H1 (cell line): ENCODE measurements around the gene SLC38A10. TPM values are rescaled to one million over a fixed set of nuclear protein-coding genes. Genes with fewer than 3 reads are reported as not detected.

Experiments
- CTCF ChIA-PET: fragments of 300-600 bp; sonication (Branson Sonifier 250); formaldehyde crosslinking; loops from one replicate; lab custom pipeline; 2021; ENCODE audit not compliant: partially characterized antibody; lab: Charles Lee
- POLR2A ChIA-PET: fragments of 300-600 bp; sonication (Branson Sonifier 250); formaldehyde crosslinking; loops from one replicate; lab custom pipeline; 2021; ENCODE audit warnings: inconsistent platforms; ENCODE audit not compliant: partially characterized antibody; lab: Charles Lee
- DNase-seq, 2 experiments: peaks; one replicate each; pipeline versions ENCODE4 v3.0.0 to v3.0.0-alpha.2; 2010 to 2022; ENCODE audit warnings: low spot score in 2 of 2, low read depth in 1 of 2, mixed read lengths in 1 of 2
- FAIRE-seq: peaks from 2 replicates; lab custom pipeline; 2011; peaks lifted over from hg19 to GRCh38; lab: Jason Lieb, UNC
- H2AFZ ChIP-seq: 2 replicates; pipeline ENCODE4 v1.8.1; 2012; ENCODE audit warnings: low read length, inconsistent platforms
- H2AK5ac ChIP-seq: 2 replicates; pipeline ENCODE4 v1.6.1; 2013; ENCODE audit warnings: low read depth, low read length
- H2BK120ac ChIP-seq: replicated peaks from 2 replicates; pipeline ENCODE3; 2013; ENCODE audit warnings: low read depth, low read length, inconsistent platforms
- H2BK12ac ChIP-seq: 2 replicates; pipeline ENCODE4 v1.6.1; 2013; ENCODE audit warnings: low read depth, low read length
- H2BK15ac ChIP-seq: 2 replicates; pipeline ENCODE4 v1.6.1; 2013; ENCODE audit warnings: low read length
- H2BK20ac ChIP-seq: 2 replicates; pipeline ENCODE4 v1.6.1; 2013; ENCODE audit warnings: low read length
- H2BK5ac ChIP-seq: 2 replicates; pipeline ENCODE4 v1.6.1; 2013; ENCODE audit warnings: low read depth, low read length
- H3K14ac ChIP-seq: 2 replicates; pipeline ENCODE4 v1.6.1; 2013; ENCODE audit warnings: inconsistent platforms; ENCODE audit not compliant: insufficient read length
- H3K18ac ChIP-seq: 2 replicates; pipeline ENCODE4 v1.6.1; 2013; ENCODE audit warnings: low read length; ENCODE audit errors: extremely low read depth
- H3K23ac ChIP-seq: 2 replicates; pipeline ENCODE4 v1.6.1; 2013; ENCODE audit warnings: inconsistent platforms; ENCODE audit not compliant: insufficient read length
- H3K23me2 ChIP-seq: 2 replicates; pipeline ENCODE4 v1.6.1; 2013; ENCODE audit warnings: low read depth, low read length
- H3K27ac ChIP-seq: 2 replicates; pipeline ENCODE4 v1.6.1; 2011; ENCODE audit warnings: low read depth, low read length, inconsistent platforms
- H3K27me3 ChIP-seq, 4 experiments: replicated peaks in 1 of 4; 1 replicate in 1 of 4; 2 replicates in 3 of 4; pipeline versions ENCODE4 v1.6.1 to v1.8.1; 2011 to 2013; ENCODE audit warnings: low read length in 3 of 4, mild to moderate bottlenecking in 3 of 4, inconsistent platforms in 2 of 4, mixed read lengths in 2 of 4, moderate library complexity in 1 of 4; ENCODE audit not compliant: control insufficient read depth in 3 of 4, insufficient read depth in 3 of 4; ENCODE audit errors: extremely low read depth in 1 of 4
- H3K36me3 ChIP-seq, 4 experiments: 2 replicates each; pipeline versions ENCODE4 v1.6.1 to v1.8.1; 2011 to 2013; ENCODE audit warnings: mild to moderate bottlenecking in 4 of 4, low read length in 3 of 4, moderate library complexity in 2 of 4, control low read depth in 1 of 4, inconsistent platforms in 1 of 4; ENCODE audit not compliant: insufficient read depth in 4 of 4, control insufficient read depth in 2 of 4
- H3K4ac ChIP-seq: replicated peaks from 2 replicates; pipeline ENCODE3; 2013; ENCODE audit warnings: low read length, low read depth, mixed read lengths, inconsistent platforms; ENCODE audit not compliant: insufficient read length
- H3K4me1 ChIP-seq, 4 experiments: replicated peaks in 1 of 4; 1 replicate in 1 of 4; 2 replicates in 3 of 4; pipeline versions ENCODE4 v1.6.1 to v1.8.1; 2011 to 2013; ENCODE audit warnings: low read length in 3 of 4, inconsistent platforms in 2 of 4, mixed read lengths in 1 of 4; ENCODE audit not compliant: insufficient read depth in 4 of 4, control insufficient read depth in 3 of 4
- H3K4me2 ChIP-seq, 2 experiments: 2 replicates each; pipeline versions ENCODE4 v1.6.1 to v1.8.1; 2011 to 2013; ENCODE audit warnings: low read depth in 2 of 2, low read length in 2 of 2, control low read depth in 1 of 2, inconsistent platforms in 1 of 2, mild to moderate bottlenecking in 1 of 2; ENCODE audit not compliant: insufficient read depth in 1 of 2
- H3K4me3 ChIP-seq, 4 experiments: fragments of 200-600, 300-600 bp in 1 of 4; sonication (generic), shearing (Covaris generic), sonication (Bioruptor Twin) in 1 of 4; 2 replicates each; pipeline versions ENCODE4 v1.5.1 to v1.8.1; 2011 to 2016; ENCODE audit warnings: low read length in 4 of 4, low read depth in 3 of 4, control low read depth in 2 of 4, inconsistent platforms in 2 of 4, mild to moderate bottlenecking in 2 of 4, mixed read lengths in 1 of 4, moderate library complexity in 1 of 4; ENCODE audit not compliant: insufficient read depth in 2 of 4; ENCODE audit errors: extremely low read depth in 1 of 4
- H3K56ac ChIP-seq: replicated peaks from 2 replicates; pipeline ENCODE3; 2013; ENCODE audit warnings: low read depth, mild to moderate bottlenecking, mixed read lengths, low read length, inconsistent platforms; ENCODE audit not compliant: insufficient read length
- H3K79me1 ChIP-seq: 2 replicates; pipeline ENCODE4 v1.6.1; 2013; ENCODE audit warnings: low read depth, low read length, control low read depth
- H3K79me2 ChIP-seq, 2 experiments: 2 replicates each; pipeline versions ENCODE4 v1.6.1 to v1.8.1; 2012 to 2013; ENCODE audit warnings: low read length in 2 of 2, mild to moderate bottlenecking in 2 of 2, inconsistent platforms in 1 of 2; ENCODE audit not compliant: insufficient read depth in 2 of 2, control insufficient read depth in 1 of 2
- H3K9ac ChIP-seq, 4 experiments: replicated peaks in 1 of 4; 1 replicate in 1 of 4; 2 replicates in 3 of 4; pipeline versions ENCODE4 v1.6.1 to v1.8.1; 2011 to 2013; ENCODE audit warnings: low read depth in 3 of 4, low read length in 3 of 4, control low read depth in 2 of 4, mild to moderate bottlenecking in 2 of 4, moderate library complexity in 2 of 4, inconsistent platforms in 1 of 4; ENCODE audit errors: extremely low read depth in 1 of 4
- H3K9me3 ChIP-seq, 2 experiments: 2 replicates each; pipeline versions ENCODE4 v1.6.1 to v1.8.1; 2012 to 2013; ENCODE audit warnings: mild to moderate bottlenecking in 2 of 2, moderate library complexity in 2 of 2, control low read depth in 1 of 2, inconsistent platforms in 1 of 2, low read depth in 1 of 2, low read length in 1 of 2, mixed read lengths in 1 of 2; ENCODE audit not compliant: insufficient read depth in 2 of 2
- H4K20me1 ChIP-seq, 2 experiments: replicated peaks in 1 of 2; 2 replicates each; pipeline versions ENCODE3 to v1.8.1; 2011 to 2013; ENCODE audit warnings: inconsistent platforms in 2 of 2, low read length in 2 of 2, mild to moderate bottlenecking in 1 of 2; ENCODE audit not compliant: insufficient read depth in 2 of 2, control insufficient read depth in 1 of 2
- H4K5ac ChIP-seq: 2 replicates; pipeline ENCODE4 v1.6.1; 2013; ENCODE audit warnings: low read length, low read depth, mixed read lengths, inconsistent platforms; ENCODE audit not compliant: insufficient read length
- H4K8ac ChIP-seq: 2 replicates; pipeline ENCODE4 v1.8.0; 2013; ENCODE audit warnings: mild to moderate bottlenecking, moderate library complexity, low read length, inconsistent platforms; ENCODE audit not compliant: insufficient read depth; ENCODE audit errors: extremely low read depth
- H4K91ac ChIP-seq: replicated peaks from 2 replicates; pipeline ENCODE3; 2013; ENCODE audit warnings: low read length, mixed read lengths, inconsistent platforms; ENCODE audit not compliant: insufficient read length
- ATF3 ChIP-seq: IDR thresholded peaks from 2 replicates; pipeline ENCODE4 v1.6.1; 2011; ENCODE audit warnings: low read depth, mild to moderate bottlenecking, low read length; ENCODE audit not compliant: insufficient read depth
- BCL11A ChIP-seq, 2 experiments: IDR thresholded peaks; one replicate each; pipeline ENCODE4 v1.6.1; 2011; ENCODE audit warnings: low read depth in 2 of 2, low read length in 2 of 2, mild to moderate bottlenecking in 2 of 2
- CREB1 ChIP-seq: IDR thresholded peaks from 2 replicates; pipeline ENCODE4 v1.6.1; 2012; ENCODE audit warnings: inconsistent platforms
- EGR1 ChIP-seq: IDR thresholded peaks from 2 replicates; pipeline ENCODE4 v1.6.1; 2011; ENCODE audit warnings: low read depth, low read length, borderline replicate concordance
- JUN ChIP-seq: IDR thresholded peaks from 2 replicates; pipeline ENCODE4 v1.6.1; 2011; ENCODE audit warnings: low read depth, mild to moderate bottlenecking, improper control_type of control experiment, low read length
- POLR2AphosphoS5 ChIP-seq: IDR thresholded peaks from 2 replicates; pipeline ENCODE4 v1.6.1; 2011; ENCODE audit warnings: low read depth, low read length
- RNF2 ChIP-seq: fragments of 200-900, 300-1000 bp; sonication (generic); IDR thresholded peaks from 2 replicates; pipeline ENCODE4 v1.7.1; 2016; ENCODE audit warnings: borderline replicate concordance, low read depth, mild to moderate bottlenecking, antibody characterized with exemption, low read length; ENCODE audit not compliant: poor library complexity, severe bottlenecking; ENCODE audit errors: missing control alignments
- SRF ChIP-seq: IDR thresholded peaks from 2 replicates; pipeline ENCODE4 v1.6.1; 2011; ENCODE audit warnings: mild to moderate bottlenecking, low read depth, low read length, moderate library complexity
- USF2 ChIP-seq: IDR thresholded peaks from 2 replicates; pipeline ENCODE4 v1.6.1; 2011; ENCODE audit warnings: low read length, improper control_type of control experiment
- YY1 ChIP-seq: IDR thresholded peaks from 2 replicates; pipeline ENCODE4 v1.6.1; 2011; ENCODE audit warnings: low read depth, mild to moderate bottlenecking, low read length
- ZNF274 ChIP-seq: IDR thresholded peaks from 2 replicates; pipeline ENCODE4 v1.7.0; 2012; ENCODE audit warnings: low read length, borderline replicate concordance; ENCODE audit errors: extremely low read depth
- WGBS, 2 experiments: shearing (Covaris generic) in 1 of 2; methylation state at CpG; one replicate each; pipeline versions ENCODE4 v1.1.6 to v1.1.7; 2013 to 2015; ENCODE audit warnings: low lambda C conversion rate in 2 of 2, mixed read lengths in 2 of 2, inconsistent platforms in 1 of 2, low coverage in 1 of 2, missing lambda C conversion rate in 1 of 2; ENCODE audit not compliant: insufficient replicate concordance in 2 of 2, insufficient coverage in 1 of 2, insufficient read length in 1 of 2; ENCODE audit errors: extremely low coverage in 1 of 2, missing lambda C conversion rate in 1 of 2; 5-methylcytosine and 5-hydroxymethylcytosine counted together
- polyA plus RNA-seq, 7 experiments: library from polyadenylated mRNA; depleted of rRNA in 3 of 7; stranded (reverse) in 5 of 7; unstranded in 2 of 7; fragments of >200 nt in 5 of 7; fragments of 200-250 nt in 2 of 7; gene quantifications; 1 replicate in 5 of 7; 2 replicates in 1 of 7; 4 replicates in 1 of 7; pipeline versions ENCODE4 v1.2.1 to v1.2.3, GENCODE V29; 2011 to 2013; ENCODE audit warnings: missing spikeins in 2 of 7, mixed read lengths in 2 of 7
- total RNA-seq: library from RNA; stranded (reverse); fragmentation: NEBNext Ultra II Directional; extraction: Animal tissue kit (Norgen Biotek cat#: 25700); gene quantifications from 2 replicates; pipeline ENCODE4 v1.2.1, GENCODE V29; 2021

Gene SLC38A10
- total and polyA plus RNA-seq, 2 of the 8 experiments (the other 6 are each of a cell fraction or from before 2014, with no cell fraction given), result 26.4 to 41.0 TPM

GRCh38 chr17:81261582-81262336, 33.3 kb downstream of the SLC38A10 start:
- DNase-seq (no peak), FAIRE-seq (no peak)
- Histone ChIP-seq H3K18ac (no peak overlapping the region), H2BK15ac (no peak overlapping the region), H3K79me1 (peaks cover 5% of the 10 kb centered on the region; the same call in 1 of the 2 replicates), H4K5ac (no peak overlapping the region), H3K56ac (no peak overlapping the region), H2AK5ac (no peak overlapping the region), H3K27ac (no peak overlapping the region), H2AFZ (no peak overlapping the region), H4K91ac (no peak overlapping the region), H4K8ac (no peak overlapping the region), H3K23ac (no peak overlapping the region), H3K9me3 (no peaks in the 10 kb centered on the region), H4K20me1 (peaks cover 0 to 10% of the 10 kb centered on the region in 2 experiments), H3K36me3 (peaks cover 0 to 7% (median 4%) of the 10 kb centered on the region in 4 experiments; a peak in 3 of 8 replicates), H3K79me2 (no peaks in the 10 kb centered on the region), H3K4me3 (no peak overlapping the region), H2BK120ac (no peak overlapping the region), H3K4ac (no peak overlapping the region), H3K14ac (no peak overlapping the region), H3K4me1 (no peaks in the 10 kb centered on the region), H3K4me2 (no peak overlapping the region), H2BK5ac (no peak overlapping the region), H2BK20ac (no peak overlapping the region), H3K27me3 (no peaks in the 10 kb centered on the region), H3K23me2 (no peaks in the 10 kb centered on the region), H2BK12ac (no peak overlapping the region), H3K9ac (no peak overlapping the region)
- no peak for TF ChIP-seq CREB1
- TF ChIP-seq JUN, result no peak
- no peak for TF ChIP-seq ZNF274
- no peak for TF ChIP-seq SRF
- TF ChIP-seq ATF3, result no peak
- no peak for TF ChIP-seq EGR1
- TF ChIP-seq YY1, result no peak
- no peak for TF ChIP-seq BCL11A (IDR thresholded peaks at IDR 0.05; ENCODE audit: low read depth in 2 of 2, low read length in 2 of 2)
- no peak for TF ChIP-seq USF2
- no peak for TF ChIP-seq POLR2AphosphoS5
- no peak for TF ChIP-seq RNF2
- ChIA-PET POLR2A (interaction anchor here (0.7 to 1.4 kb wide), 3 partner anchors 9 to 252 kb away, joined by 3 to 4 read pairs (median 3); no protein-coding TSS in a partner anchor), CTCF (interaction anchor here (0.9 to 2.2 kb wide), 8 partner anchors 9 to 276 kb away, joined by 3 to 8 read pairs (median 3); no protein-coding TSS in a partner anchor)
- 92% methylated on average over 33 of the region's 36 CpGs; no CpG with 5 or more reads in 1 of the 2 experiments for WGBS, 2 experiments
